RPMI7951 (cell line): ENCODE results near the gene CACNA1E. TPM values are rescaled to one million over a fixed set of nuclear protein-coding genes. Genes with fewer than 3 reads are reported as not detected.

Source experiments
- DNase-seq: peaks from one replicate; pipeline ENCODE4 v3.0.0-alpha.2; 2012; ENCODE audit warnings: low read depth
- total RNA-seq: library from RNA; depleted of rRNA; stranded (reverse); fragments of >200 nt; shearing (Covaris generic); gene quantifications from 2 replicates; pipeline ENCODE4 v1.2.3, GENCODE V29; 2014

Gene CACNA1E
- total RNA-seq, 1 experiment from 2014 or later: not detected

GRCh38 chr1:181632492-181632891, 149.2 kb downstream of the CACNA1E start:
- no peak for DNase-seq

GRCh38 chr1:181632960-181633359, 149.6 kb downstream of the CACNA1E start:
- no peak for DNase-seq

- no peak for DNase-seq
Observed at GRCh38 chr1:181635110-181635509, 151.8 kb downstream of the CACNA1E start.

DNA sequence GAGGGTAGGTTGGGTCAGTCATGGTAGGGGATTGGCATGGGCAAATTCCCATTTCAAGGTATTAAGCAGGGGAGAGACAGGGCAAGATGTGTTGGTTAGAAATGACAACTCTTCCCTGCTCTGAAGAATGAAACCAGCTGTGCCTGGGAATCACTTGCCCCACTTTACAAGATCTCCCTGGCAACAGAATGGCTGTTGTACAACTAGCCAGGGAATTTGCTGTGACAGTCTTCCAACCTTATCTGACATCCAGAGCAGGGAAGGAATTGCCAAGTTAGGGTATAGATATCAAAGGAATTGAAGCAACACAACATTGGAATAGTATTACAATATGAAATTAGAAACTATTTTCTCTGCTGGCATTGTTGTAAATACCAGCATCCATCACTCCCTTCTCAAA, 154.7 kb downstream of the CACNA1E start:
- DNase-seq: no peak

- DNase-seq: no peak
Observed at GRCh38 chr1:181640956-181641355, 157.6 kb downstream of the CACNA1E start.

- no peak for DNase-seq
Observed at GRCh38 chr1:181643631-181644030, 160.3 kb downstream of the CACNA1E start.

- DNase-seq: no peak
Observed at GRCh38 chr1:181645171-181645570, 161.9 kb downstream of the CACNA1E start.

GRCh38 chr1:181646710-181647109, 163.4 kb downstream of the CACNA1E start:
- DNase-seq: no peak

GRCh38 chr1:181647314-181648035, 164.2 kb downstream of the CACNA1E start:
- no peak for DNase-seq

DNA sequence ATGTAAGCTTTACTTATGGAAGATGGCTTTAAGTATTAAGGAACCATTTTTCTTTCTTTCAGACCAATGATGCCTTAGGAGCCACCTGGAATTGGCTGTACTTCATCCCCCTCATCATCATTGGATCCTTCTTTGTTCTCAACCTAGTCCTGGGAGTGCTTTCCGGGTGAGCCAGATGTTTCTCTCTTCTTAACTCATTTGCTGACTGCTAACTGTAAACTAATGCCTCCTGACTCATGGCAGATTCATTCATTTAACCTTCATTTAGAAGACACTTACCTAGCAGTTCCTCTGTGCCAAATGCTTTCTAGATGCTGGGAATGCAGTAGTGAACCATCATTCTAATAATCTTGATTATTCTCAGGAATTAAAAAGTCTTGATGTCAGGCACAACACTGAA, 168.0 kb downstream of the CACNA1E start:
- no peak for DNase-seq

DNA sequence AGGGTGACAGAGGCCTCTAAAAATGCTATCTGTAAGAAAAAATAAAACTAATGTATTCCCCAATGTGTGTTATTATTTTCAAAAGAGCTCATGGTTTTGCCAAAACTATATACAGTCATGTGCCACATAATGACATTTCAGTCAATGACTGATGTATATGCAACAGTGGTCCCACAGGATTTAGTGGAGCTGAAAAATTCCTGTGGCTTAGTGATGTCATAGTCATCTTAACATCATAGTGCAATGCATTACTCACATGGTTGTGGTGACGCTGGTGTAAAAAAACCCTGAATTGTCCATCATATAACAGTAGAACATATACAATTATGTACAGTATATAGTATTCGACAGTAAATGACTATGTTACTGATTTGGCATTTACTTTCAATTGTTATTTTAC, 172.4 kb downstream of the CACNA1E start:
- DNase-seq: peak; percentile 1

- DNase-seq: no peak
Observed at GRCh38 chr1:181656491-181656890, 173.2 kb downstream of the CACNA1E start.

GRCh38 chr1:181658581-181658980, 175.3 kb downstream of the CACNA1E start:
- no peak for DNase-seq

DNA sequence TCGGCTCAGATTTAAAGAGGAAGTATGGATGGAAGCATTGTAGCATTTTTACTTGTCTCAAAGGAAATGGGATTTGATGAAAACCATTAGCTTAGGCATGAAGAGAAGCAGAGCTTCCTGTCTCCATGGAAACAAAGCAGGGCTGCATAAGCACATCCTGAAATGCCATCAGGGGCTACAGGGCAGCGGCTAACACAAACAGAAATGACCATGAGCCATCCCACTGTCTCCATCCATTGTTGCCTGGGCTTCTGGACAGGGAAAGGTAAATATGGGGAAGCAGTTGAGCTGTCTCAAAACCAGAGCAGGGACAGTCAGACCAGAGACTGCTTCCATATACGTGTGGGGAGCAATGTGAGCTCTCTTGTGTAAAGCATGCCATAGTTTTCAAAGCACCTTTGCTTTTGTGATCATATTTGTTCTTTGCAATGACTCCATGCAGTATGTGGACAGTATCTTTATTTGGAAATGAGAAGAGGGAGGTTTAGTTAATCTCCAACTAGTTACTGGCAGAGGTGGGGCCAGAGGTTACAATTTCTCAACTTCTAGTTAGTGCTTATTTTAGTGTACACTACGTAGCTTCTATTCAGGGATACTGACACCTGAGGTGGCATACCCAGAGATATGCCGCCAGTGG, 176.1 kb downstream of the CACNA1E start:
- DNase-seq: no peak

DNA sequence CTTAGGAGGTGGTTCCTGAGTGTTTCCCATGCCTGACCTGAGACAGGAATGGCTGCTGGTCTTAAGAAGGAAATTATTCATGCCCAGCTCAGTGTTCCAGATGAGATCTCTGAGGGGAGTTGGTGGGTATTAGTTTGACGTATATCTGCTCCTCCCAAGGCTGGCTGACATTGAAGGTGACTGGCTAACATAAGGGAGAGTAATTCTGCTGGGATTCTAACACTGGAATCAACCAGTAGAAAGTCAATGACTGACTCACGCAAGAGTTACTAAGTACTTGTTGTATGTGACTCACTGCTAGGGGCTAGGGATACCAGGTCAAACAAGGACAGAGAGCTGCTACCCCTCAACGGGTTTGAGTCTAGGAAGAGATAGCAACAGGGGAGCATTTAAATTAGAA, 177.3 kb downstream of the CACNA1E start:
- no peak for DNase-seq

- no peak for DNase-seq
Observed at GRCh38 chr1:181661569-181661968, 178.3 kb downstream of the CACNA1E start.

DNA sequence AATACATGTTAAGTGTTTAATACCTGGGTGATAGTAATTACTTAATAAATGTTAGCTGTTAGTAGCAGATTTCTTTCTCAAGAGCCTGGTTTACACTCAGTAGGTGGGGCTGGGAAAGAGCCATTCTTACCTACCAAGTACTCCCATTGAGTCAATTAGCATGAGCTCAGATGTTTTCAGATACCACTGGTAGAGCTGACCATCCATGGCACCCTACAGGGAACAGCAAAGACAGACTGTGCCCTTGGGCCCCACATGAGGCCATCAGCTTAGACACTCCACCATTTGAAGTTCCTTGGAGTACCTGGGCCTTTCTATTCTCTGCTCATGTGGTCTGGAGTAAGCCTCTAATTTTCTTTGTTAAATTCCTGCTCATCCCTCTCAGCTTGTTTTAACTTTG, 179.3 kb downstream of the CACNA1E start:
- DNase-seq: no peak

- DNase-seq: no peak
Observed at GRCh38 chr1:181664543-181664942, 181.2 kb downstream of the CACNA1E start.

- DNase-seq: no peak
Observed at GRCh38 chr1:181669246-181669645, 185.9 kb downstream of the CACNA1E start.

- no peak for DNase-seq
Observed at GRCh38 chr1:181674617-181675016, 191.3 kb downstream of the CACNA1E start.

GRCh38 chr1:181675091-181675917, 192.0 kb downstream of the CACNA1E start:
- DNase-seq: no peak

GRCh38 chr1:181675918-181676190, 192.5 kb downstream of the CACNA1E start:
- no peak for DNase-seq

DNA sequence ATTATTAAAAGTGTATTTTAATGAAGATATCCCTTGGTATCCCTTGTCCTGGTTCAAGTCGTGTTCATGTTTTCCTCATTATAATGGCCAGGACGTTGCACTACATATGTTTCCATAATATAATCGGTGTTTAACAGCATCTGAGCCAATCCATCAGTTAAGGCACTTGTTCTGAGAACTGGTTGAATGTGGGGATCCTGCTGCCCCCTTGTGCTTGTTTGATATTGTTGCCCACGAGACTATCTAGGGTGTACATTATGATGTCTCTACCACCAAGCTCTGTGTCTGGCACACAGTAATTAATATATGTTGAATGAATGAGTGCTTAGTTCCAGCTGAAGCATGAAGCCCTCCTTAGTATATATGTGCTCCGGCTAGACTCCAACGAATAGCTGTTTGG, 193.0 kb downstream of the CACNA1E start:
- no peak for DNase-seq
